HG02973 (cell line): ENCODE results near the gene AP3S2.
"Not testable (repeated sequence)": the region's sequence is repeated elsewhere in the genome, so short reads cannot be mapped to it uniquely, and the experiment has no call there.

Experiments
- ATAC-seq: cut with Tn5 transposase; IDR thresholded peaks from one replicate; pipeline ENCODE4 v1.9.1; 2021; ENCODE audit warnings: moderate library complexity; ENCODE audit not compliant: unreplicated experiment

Gene AP3S2

GRCh38 chr15:89783111-89783860, 110.5 kb downstream of the AP3S2 start:
- no peak for ATAC-seq

DNA sequence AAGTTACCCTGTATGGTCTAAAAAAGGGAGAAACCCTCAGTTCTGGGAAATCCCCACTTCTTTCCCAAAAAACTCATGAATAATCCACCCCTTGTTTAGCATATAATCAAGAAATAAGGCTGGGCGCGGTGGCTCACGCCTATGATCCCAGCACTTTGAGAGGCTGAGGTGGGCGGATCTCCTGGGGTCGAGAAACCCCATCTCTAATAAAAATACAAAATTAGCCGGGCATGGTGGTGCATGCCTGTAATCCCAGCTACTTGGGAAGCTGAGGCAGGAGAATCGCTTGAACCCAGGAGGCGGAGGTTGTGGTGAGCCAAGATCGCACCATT, 111.2 kb downstream of the AP3S2 start:
- ATAC-seq = not testable (repeated sequence)

GRCh38 chr15:89781891-89782618, 111.7 kb downstream of the AP3S2 start:
- no peak for ATAC-seq

DNA sequence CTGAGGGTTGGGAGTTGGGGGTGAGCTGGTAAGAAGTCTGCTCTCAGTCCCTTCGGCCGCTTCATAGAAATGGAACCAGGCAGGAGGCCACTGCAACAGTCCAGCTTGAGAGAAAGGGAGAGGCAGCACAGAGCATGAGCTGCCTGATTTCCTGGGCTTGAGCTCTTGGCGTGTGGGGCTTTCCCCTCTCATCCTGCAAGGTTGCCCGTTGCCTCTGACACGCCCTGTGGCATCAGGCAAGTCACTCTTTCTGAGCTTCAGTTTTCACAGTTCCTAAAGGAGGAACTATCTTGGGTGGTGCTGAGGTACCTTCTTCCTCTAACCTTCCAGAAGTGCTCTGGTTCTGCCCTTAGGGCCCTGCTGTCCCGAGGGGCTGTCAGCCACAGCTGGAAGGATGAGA, 112.7 kb downstream of the AP3S2 start:
- ATAC-seq = no peak

DNA sequence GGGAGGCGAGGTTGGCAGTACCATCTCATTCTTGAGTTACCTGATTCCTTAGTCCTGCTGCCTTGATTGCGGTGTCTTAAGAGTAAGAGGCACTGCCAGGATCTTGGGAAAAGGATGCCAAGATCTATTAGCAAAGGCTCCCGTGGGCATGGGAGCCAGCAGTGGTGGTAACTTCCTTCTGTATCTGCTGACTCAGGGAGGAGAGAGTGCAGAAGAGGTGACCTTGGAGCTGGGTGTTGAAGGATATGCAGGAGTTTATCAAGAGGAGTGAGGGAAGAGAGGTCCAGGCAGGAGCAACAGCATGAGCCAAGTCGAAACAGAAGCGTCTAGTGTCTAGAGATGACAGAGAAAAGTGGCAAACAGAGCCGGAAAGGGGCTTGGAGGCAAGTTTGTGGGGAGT, 113.2 kb downstream of the AP3S2 start:
- ATAC-seq = no peak
